ENCODE measurements around the gene SLC6A3.
A peak's percentile ranks its signal among the peaks of the same experiment; 100 is the strongest.

Gene SLC6A3

GRCh38 chr5:1344975-1345838 lies 100.0 kb downstream of the SLC6A3 start, which contains the start of gene CLPTM1L:
Gene CLPTM1L, minus strand, starts transcription at chr5:1345099. Its CDS starts 258 bp downstream, at chr5:1344841.
- peak; percentile 59 to 84 (median 64) for DNase-seq

GRCh38 chr5:1343931-1344901 lies 101.0 kb downstream of the SLC6A3 start:
- DNase-seq: peak in 1 of 4 experiments; percentile 40

- DNase-seq: no peak
Measured at GRCh38 chr5:1343315-1343751, 101.9 kb downstream of the SLC6A3 start.

Measured in activated naive CD4-positive, alpha-beta T cell (primary cell).